ENCODE results near the gene GRB10.
A peak's percentile ranks its signal among the peaks of the same experiment; 100 is the strongest.

GRB10 gene

DNA sequence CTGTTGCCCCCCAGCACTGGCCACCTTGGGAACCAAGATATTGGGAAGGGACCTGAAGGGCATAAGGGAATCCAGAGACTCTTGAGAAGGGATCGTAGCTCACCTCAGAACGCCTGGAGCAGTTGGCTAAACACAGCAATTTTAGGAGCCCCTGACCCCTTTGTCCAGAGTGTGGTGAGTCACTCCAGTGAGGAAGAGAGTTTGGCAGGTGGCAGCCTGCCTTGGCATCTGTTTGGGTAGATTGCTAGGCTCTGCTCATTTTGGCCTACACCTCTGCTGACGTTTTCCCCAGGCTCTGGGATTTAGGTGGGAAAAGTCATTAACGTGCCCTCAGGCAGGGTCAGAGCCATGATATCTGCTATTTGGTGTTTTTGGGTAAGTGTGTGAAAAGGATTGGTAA, 100.6 kb downstream of the GRB10 start:
- H3K27ac ChIP-seq = no peak overlapping the region
- TF ChIP-seq, protein P1, sequence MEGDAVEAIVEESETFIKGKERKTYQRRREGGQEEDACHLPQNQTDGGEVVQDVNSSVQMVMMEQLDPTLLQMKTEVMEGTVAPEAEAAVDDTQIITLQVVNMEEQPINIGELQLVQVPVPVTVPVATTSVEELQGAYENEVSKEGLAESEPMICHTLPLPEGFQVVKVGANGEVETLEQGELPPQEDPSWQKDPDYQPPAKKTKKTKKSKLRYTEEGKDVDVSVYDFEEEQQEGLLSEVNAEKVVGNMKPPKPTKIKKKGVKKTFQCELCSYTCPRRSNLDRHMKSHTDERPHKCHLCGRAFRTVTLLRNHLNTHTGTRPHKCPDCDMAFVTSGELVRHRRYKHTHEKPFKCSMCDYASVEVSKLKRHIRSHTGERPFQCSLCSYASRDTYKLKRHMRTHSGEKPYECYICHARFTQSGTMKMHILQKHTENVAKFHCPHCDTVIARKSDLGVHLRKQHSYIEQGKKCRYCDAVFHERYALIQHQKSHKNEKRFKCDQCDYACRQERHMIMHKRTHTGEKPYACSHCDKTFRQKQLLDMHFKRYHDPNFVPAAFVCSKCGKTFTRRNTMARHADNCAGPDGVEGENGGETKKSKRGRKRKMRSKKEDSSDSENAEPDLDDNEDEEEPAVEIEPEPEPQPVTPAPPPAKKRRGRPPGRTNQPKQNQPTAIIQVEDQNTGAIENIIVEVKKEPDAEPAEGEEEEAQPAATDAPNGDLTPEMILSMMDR (IDR thresholded peaks at IDR 0.05) = no peak
- TF ChIP-seq ZFX (IDR thresholded peaks at IDR 0.05; ENCODE audit: borderline replicate concordance) = no peak

DNA sequence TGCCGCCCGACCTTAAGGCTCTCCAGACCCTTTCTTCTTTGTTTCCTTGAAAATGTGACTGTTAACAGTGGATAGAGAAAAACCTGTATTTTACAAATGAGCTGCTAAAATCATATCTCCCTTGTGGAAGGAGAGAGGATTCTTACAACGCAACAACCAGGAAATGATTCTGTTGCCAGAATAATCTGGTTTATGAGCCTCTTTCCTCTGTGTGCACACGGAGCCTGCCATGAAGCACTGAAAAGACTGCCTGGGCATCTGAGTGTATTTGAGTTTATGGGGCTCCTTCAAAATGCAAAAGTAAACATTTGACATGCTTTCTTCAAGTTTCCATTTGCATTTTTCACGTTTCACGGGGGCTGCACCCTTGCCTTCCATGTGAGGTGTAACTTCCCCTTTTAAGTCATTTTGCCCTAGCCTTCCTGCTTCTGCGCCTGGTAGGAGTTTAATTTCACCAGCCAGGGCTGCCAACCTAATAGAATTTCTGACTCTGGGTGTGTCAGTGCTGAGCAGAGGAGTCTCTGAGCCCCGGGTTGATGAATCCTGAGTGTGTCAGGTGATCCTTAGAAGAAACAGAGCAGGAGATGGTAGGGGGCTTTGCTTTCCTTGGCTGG, 101.2 kb downstream of the GRB10 start:
- no peak overlapping the region for H3K27ac ChIP-seq
- TF ChIP-seq, protein P1 (IDR thresholded peaks at IDR 0.05) = no peak
- TF ChIP-seq ZFX (IDR thresholded peaks at IDR 0.05; ENCODE audit: borderline replicate concordance) = no peak

DNA sequence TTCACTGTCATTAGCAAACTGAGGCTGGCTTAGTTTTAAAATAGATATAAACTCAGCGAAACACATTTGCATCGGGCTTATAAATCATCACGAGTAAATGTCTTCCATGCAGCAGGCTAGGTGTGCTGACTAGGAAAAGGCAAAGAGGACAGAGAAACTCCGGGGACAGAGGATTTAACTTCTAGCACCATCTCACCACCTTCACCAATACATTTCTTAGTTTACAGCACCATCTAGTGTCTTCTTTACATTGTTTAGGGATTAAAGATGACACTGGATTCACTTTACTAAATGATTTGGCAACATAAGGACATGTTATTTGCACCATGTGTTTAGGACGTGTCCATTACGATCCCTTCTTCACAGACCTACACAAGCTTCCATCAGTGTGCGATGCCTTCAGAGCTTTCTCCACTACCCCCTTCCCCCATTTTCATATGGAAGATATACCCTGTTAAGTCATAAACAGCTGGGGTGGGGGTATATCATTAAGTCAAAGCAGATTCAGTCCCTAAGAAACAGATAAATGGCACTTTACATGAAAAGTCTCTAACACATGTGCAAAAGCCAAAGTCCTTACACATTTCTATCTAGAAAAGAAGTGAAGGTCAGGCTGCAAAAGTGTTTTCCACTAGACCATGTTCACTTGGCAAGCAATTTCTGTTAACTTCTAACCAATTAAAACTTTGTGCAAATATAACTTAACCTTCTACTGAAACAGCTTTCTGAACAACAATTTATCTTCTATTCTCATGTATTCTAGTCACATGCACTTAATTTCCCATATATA, 103.3 kb downstream of the GRB10 start:
- H3K27ac ChIP-seq = no peak overlapping the region
- no peak for TF ChIP-seq ZFX (IDR thresholded peaks at IDR 0.05; ENCODE audit: borderline replicate concordance)
- TF ChIP-seq, protein P1 (IDR thresholded peaks at IDR 0.05) = peak; percentile 64

DNA sequence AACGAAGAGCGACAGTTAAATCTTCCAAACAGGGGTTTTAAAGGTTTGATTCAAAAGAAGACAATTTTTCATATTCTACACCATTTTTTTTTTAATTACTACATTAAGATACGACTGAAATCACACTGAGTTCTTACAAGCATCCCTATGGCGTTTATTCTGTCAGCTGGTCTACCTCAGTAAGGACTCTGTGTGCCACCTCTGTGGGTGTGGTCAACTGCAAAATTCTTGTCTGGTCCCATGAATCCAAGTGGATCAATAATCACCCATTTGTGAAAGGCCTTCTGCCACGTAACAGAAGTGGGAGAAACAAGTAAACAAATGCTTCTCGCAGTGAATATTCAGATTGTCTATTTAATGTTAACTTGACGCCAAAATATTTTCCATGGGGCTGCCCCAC, 104.1 kb downstream of the GRB10 start:
- no peak overlapping the region for H3K27ac ChIP-seq
- TF ChIP-seq, protein P1 (IDR thresholded peaks at IDR 0.05) = no peak
- TF ChIP-seq ZFX (IDR thresholded peaks at IDR 0.05; ENCODE audit: borderline replicate concordance) = no peak

DNA sequence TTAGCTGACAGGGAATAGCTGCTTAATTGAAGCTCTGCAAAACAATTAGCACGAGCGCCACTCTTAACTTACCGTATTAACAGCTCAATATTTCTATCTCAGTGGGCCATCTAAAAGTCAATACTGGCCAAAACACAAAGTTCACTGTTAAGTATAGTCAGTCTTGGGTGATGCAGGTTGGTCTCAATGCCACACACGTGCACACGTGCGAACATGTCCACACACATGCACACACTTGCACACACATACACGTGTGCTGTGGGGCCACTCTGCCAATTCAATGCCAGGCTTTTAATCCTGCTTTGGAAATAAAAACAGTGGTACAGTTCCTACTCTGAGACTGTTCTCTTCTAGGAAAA, 105.1 kb downstream of the GRB10 start:
- no peak for TF ChIP-seq ZFX (IDR thresholded peaks at IDR 0.05; ENCODE audit: borderline replicate concordance)
- TF ChIP-seq, protein P1 (IDR thresholded peaks at IDR 0.05) = no peak
- H3K27ac ChIP-seq = no peak overlapping the region

DNA sequence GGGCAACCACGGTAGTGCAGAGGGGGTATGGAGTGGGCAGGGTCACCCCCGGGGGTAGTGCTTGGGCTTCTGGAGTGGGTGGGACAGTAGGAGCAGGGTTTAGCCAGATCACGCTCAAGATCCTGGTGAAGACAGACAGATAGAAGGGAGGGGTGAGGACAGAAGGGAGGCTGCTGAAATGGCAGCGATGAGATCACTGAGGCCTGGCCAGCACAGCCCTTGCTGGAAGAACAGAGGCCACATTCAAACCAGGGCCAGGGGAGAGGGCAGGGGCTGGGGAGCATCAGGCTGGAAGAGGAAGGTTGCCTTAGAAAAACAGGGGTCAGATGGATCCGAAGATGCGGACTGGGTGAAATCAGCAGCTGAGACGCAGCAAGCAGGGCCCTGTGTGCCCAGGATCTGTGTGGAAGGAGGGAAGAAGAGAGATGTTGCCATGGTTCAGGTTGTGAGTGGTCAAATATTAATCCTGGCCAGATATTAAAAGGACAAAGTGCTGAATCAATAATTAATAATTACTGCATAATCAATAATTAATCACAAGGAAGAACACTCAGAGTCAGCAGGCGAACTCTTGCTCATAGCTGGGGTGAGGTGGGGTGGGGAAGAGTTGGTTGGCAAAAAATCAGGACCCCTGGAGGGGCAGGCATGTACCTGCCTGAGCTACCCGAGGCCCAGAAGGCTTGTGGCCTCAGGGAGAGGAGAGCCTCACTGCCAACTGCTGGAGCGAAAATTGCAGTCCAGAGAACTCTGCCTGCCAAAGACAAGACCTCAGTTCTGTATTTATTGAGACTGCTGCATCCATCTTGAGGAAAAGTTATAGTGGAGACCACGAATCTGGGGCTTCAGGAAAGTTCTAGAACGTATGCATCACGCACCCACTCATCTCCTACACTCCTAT, 105.7 kb downstream of the GRB10 start:
- H3K27ac ChIP-seq = no peak overlapping the region

More for the DNA sequence above, 105.7 kb downstream of the GRB10 start:
- no peak for TF ChIP-seq ZFX (IDR thresholded peaks at IDR 0.05; ENCODE audit: borderline replicate concordance)
- TF ChIP-seq, protein P1 (IDR thresholded peaks at IDR 0.05) = no peak
